Measurements from ENCODE around the gene ZNF317.

DNA sequence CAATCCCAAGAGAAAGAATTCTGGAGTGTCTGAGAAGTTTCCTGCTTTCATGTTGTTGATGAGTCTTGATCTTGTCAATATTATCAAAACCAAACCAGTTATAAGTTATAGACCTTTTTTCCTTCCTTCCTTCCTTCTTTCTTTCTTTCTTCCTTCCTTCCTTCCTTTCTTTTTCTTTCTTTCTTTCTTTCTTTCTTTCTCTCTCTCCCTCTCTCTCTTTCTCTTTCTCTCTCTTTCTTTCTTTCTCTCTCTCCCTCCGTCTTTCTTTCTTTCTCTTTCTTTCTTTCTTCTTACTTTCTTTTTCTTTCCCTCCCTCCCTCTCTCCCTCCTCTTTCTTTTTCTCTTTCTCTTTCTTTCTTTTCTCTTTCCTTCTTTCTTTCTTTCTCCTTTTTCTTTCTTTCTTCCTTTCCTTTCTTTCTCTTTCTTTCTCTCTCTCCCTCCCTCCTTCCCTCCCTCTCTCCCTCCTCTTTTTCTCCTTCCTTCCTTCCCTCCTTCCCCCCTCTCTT lies 13.2 kb upstream of the ZNF317 start, which contains the start of gene OR7G3:
- TF ChIP-seq TAF1 (IDR thresholded peaks at IDR 0.05; ENCODE audit: borderline replicate concordance, insufficient read depth, low read length): no peak
- TF ChIP-seq POLR2AphosphoS5 (IDR thresholded peaks at IDR 0.05; ENCODE audit: low read depth, low read length): no peak
- no peak for TF ChIP-seq SIN3A (IDR thresholded peaks at IDR 0.05; ENCODE audit: borderline replicate concordance, insufficient read depth, low read length)
